Smooth muscle cell of the brain vasculature (primary cell): ENCODE data around the gene DNAL1.
"Not testable (repeated sequence)": the region's sequence is repeated elsewhere in the genome, so short reads cannot be mapped to it uniquely, and the experiment has no call there.

ENCODE experiments used
- DNase-seq: peaks from one replicate; pipeline ENCODE4 v3.0.0-alpha.2; 2012; ENCODE audit warnings: low read depth, low spot score

The DNAL1 gene

GRCh38 chr14:73708076-73708475 is 63.3 kb downstream of the DNAL1 start:
- DNase-seq = not testable (repeated sequence)

GRCh38 chr14:73709904-73710469 is 65.2 kb downstream of the DNAL1 start:
- DNase-seq = no peak

DNA sequence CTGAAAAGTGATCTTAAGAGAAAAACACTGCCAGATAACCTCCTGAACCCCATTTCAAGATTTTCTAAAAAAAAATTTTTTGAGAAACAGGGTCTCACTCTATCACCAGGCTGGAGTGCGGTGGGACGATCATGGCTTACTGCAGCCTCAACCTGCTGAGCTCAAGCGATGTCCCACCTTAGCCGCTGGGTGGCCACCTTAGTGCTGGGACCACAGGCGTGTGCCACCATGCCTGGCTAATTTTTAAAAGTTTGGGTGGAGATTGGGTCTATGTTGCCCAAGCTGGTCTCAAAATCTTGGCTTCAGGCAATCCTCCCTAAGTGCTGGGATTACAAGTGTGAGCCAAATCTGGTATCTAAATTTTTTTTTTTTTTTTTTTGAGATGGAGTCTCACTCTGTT is 66.0 kb downstream of the DNAL1 start:
- no peak for DNase-seq

DNA sequence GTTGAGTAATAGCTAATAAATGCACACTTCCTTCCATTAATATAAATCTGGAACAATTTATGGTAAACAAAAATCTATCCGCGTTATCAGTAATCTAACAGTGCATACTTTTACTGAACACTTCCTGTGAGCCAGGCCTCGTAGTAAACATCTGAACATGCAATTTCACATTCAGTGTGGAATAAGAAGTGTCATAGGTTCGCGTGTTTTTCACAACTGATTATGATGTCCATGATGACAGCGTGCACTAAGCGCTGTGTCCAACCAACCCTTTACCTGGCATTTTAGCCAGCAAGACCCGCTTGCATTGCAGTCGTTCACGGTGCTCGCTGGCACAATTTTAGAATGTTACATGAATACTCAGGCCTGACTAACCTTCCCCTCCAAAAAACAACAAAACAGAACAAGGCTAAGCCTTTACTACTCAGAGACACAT is 67.3 kb downstream of the DNAL1 start:
- no peak for DNase-seq

DNA sequence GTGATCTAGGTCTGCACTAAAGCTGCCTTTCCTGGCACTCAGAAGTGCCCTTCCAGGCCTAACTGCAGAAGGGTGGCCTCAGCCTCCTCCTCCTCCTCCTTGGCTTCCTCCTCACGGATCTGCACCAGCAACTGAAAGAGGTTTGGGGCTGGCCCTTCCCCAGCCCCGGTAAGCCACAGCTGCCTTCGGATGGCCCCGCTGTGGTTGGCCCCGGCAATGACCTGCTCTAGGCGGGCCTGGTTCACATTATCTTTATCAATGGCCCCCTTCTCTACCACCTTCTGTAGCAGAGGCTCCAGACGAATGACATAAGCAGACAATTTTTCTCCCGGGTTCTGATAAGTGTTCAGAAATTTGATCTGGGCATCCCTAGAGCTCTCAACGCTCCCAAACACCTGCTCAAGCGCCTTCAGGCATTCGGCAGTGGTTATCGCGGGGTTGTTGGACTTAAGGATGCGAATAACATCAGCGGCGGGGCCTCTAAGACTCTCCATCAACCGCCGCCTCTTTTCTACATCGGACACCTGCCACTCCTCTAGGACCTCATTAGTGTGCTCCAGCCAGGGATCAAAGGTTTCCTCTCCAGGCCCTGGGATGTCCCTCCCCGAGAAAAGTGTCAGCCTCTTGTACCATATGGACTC is 67.9 kb downstream of the DNAL1 start:
- DNase-seq = no peak

GRCh38 chr14:73713206-73713802 is 68.5 kb downstream of the DNAL1 start:
- no peak for DNase-seq

DNA sequence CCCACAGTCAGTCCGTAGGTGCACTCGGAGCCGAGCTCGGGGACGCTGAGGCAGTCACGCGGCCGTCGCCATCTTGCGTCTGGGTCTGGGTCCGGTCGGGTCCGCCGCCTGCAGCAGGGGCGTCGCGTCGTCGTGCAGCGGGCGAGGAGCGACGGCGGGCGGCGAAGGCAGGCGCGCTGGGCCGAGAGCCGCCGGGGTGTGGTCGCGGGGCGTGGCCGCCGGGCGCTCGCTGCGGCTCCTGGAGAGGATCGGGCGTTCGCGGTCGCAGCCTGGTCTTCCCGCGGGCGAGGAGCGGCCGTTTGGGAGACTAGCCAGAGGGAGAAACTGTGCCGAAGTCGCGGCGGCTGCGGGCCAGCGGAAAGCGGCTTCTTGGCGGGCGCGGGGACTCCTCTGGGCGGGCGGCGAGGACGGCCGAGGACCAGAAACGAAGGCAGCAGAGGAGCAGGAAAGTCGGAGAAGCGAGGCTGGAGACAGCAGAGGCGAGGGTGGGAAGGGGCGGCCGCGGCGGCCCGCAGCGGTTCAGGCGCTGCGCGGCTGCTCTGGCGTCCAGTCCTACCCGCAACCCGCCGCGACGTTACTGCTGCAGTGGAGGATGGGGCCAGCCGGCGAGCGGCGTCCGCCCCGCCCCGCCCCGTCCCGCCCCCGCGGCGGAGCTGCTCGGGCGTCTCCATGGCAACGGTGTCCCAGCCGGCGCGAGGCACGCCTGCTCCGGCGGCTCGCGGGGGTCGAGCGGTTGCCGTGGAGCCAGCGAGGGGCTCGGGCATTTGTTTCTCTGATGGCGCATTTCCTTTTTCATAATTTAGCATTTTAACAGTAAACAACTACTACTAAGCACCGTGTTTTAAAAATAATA is 69.2 kb downstream of the DNAL1 start, which contains the start of gene PNMA1:
PNMA1 (minus strand) TSS at position 582 of the 853 bp plus-strand sequence. CDS start 745 bp downstream, outside the sequence.
- peak; percentile 44 for DNase-seq

DNA sequence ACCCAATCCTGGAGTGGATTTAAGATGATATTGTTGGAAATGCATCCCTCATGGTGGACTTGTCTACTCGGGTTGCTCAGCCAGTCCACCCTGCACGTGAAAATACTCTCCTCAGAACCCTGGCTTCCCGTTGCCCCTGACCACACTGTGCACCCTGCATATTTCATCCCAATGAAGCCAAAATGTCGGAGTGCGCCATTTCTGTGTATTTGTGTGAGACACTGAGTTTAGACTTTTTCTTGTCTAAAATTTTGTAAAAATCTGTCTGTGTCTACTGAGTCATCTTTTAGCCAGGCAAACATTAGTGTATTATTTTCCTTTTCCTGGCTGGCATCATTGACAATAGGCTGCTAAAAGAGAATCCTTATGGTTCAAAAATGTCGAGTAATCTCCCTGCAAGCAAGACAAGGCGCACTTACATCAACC is 69.9 kb downstream of the DNAL1 start:
- DNase-seq = no peak

GRCh38 chr14:73715707-73716106 is 70.9 kb downstream of the DNAL1 start:
- no peak for DNase-seq

GRCh38 chr14:73717266-73717665 is 72.5 kb downstream of the DNAL1 start:
- no peak for DNase-seq

DNA sequence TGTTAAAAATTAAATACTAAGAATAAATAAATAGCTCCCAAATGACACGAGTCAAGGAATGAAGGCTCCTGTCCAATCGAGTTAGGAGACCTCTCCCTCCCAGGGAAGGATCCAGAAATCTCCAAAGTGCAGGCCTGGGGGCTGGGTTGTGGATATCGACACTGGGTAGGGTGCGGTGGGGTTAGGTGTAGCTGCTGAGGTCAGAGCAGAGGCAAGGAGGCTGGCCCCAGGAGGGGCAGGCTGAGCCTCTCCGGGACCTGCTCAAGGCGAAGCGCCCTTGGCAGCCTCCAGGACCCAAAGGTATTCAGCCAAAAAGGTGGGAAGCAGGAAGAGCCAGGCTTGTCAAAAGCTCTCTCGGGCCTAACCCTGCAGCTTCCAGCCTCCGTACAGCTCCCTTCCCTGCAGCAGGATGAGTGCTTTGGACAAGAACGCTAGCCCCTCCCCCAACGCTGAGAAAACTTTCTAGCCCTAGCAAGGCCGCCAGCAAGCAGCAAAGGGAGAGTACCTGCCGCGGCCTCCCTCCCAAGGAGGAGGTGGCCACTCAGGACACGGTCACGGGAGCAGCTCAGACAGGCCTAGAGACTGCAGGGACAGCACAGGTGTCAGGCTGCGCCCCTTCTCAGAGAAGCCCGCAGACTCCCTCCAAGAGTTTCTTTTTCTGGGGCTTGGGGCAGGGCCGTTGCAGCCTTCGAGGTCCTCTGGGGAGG is 73.1 kb downstream of the DNAL1 start:
- no peak for DNase-seq

DNA sequence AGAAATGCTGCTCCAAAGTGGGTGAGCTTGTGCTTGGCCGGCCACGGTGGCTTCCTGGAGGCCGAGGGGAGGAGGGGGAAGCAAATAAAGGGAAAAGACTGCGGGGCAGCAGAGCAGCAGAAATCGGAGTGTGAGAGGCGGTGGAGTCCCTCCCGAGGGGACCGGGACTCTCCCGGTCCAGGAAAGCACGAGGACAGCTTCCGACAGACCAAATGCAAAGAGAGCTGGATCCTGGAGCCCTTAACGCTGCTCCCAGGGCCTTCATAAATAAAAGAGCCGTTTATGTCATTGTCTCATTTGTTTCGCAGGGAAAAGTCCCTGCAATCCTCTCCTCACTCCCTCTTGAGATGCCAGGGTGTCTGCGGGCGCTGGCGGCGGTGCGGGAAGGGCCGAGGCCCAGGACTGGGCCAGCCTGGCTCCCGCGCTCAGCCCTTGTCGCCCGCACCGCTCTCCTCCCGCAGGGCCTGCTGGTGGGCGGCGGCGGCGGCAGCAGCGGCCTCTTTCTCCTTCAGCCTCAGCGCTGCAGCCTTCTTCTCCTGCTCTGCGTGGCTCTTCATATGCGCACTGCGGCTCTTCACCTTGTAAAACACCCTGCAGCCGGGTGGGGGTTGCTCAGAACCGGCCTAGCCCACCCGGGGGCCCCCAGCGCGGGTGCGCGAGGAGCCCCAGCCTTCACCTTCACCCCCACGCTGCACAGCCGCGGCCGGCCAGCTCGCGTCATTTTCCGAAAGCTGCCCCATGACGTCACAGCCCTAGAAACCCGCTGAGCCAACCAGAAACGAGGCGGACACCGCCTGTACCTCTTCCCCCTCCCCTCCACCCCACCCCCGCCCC is 73.8 kb downstream of the DNAL1 start:
- no peak for DNase-seq

DNA sequence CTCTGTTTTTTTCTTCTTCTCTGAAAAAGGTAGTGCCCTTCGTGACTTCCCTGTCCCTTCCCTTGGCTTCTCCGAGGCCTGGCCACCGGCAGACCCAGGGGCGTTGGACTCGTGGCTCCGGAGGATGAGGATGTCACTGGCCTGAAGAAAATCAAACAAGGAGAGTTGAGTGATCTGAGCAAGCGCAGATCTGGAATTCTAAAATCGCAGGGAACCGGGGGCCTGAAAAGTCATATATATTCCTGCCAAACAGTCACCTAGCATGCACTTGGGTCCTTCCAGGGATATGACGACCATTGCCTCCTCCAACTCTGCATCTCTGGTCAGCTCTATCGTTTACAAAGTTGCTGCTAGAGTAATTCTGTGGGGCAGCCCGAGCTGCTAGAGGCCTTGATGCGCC is 74.6 kb downstream of the DNAL1 start:
- no peak for DNase-seq

GRCh38 chr14:73719791-73720190 is 75.0 kb downstream of the DNAL1 start:
- no peak for DNase-seq

DNA sequence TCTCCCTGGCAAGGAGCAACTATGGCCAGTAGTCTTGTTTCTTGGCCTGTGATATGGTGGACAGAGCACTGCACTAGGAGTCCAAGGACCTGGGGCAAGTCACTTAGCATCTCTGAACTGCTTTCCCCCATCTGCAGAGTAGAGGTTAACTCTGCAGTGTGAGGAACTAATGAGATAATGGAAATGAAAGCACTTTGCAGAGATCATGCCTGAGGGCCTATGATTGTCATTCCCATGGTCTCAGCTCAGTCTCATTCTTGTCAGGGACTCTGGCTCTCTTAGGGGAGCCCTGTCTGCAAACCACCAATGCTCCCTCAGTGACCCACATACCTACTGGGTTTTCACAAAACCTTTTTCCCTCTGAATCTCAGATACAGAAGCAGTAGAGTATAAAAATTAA is 75.8 kb downstream of the DNAL1 start:
- no peak for DNase-seq

DNA sequence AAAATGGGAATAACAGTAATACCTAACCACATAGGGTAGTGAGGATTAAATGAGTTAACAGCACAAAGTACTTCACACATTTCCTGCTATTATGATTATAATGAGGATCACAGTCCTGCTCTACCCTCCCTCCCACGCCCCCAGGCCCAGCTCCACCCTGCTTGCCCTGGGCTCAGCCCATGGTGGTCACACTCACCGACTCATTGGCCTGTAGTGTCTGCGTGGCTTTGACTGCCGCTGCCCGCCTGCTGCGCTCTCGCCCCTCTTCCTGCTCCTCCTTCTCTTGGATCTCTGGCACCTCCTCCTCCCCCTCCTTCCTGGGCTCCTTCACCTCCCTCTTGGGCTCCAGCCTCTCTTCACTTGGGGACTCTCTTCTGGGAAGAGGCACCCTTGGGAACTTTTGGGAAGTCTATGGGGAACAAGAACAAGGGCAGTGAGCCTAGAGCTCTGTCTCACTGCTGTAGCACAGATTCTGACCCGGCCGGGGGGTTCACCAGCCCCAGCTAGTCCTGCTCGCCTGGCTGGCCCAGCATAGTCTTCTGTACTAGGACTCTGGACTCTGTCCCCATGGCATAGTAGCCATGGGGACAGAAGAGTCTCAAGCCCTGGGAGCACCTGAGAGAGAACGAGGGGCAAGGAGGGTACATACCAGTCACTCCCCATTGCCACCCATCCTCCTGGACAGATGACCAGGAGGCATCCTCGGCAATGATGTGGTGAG is 76.5 kb downstream of the DNAL1 start:
- DNase-seq = no peak

- no peak for DNase-seq
Measured at GRCh38 chr14:73722581-73722980, 77.8 kb downstream of the DNAL1 start.

GRCh38 chr14:73723406-73723796 is 78.6 kb downstream of the DNAL1 start:
- no peak for DNase-seq

GRCh38 chr14:73723797-73724661 is 79.2 kb downstream of the DNAL1 start:
- DNase-seq = peak; percentile 93
